SK-N-DZ (cell line): ENCODE results near the gene KCNH3.

ENCODE experiments used
- DNase-seq: peaks from one replicate; pipeline ENCODE4 v3.0.0-alpha.2; 2015; ENCODE audit warnings: low spot score

Gene KCNH3

GRCh38 chr12:49562233-49562632 is 23.4 kb downstream of the KCNH3 start:
- DNase-seq, result no peak

DNA sequence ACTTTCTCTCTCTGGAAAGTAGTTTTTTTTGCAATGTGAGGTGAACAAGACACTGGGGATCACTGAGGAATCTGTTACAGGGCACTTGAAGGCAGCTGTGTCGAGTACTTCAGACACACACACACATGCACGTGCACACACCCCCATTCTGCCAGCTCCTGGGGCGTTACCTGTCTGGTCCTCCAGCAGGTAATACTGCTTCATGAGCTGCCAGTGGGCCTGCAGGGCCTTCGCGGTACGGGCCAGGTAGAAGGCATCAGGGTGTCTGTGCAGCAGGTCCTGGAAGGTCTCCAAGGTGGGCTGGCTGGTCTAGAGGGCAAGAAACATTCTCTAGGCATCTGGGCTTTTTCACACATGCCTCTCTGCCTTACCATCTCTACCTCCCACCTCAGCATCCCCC is 24.0 kb downstream of the KCNH3 start:
- no peak for DNase-seq

- no peak for DNase-seq
Observed at GRCh38 chr12:49563951-49564685, 25.3 kb downstream of the KCNH3 start.

DNA sequence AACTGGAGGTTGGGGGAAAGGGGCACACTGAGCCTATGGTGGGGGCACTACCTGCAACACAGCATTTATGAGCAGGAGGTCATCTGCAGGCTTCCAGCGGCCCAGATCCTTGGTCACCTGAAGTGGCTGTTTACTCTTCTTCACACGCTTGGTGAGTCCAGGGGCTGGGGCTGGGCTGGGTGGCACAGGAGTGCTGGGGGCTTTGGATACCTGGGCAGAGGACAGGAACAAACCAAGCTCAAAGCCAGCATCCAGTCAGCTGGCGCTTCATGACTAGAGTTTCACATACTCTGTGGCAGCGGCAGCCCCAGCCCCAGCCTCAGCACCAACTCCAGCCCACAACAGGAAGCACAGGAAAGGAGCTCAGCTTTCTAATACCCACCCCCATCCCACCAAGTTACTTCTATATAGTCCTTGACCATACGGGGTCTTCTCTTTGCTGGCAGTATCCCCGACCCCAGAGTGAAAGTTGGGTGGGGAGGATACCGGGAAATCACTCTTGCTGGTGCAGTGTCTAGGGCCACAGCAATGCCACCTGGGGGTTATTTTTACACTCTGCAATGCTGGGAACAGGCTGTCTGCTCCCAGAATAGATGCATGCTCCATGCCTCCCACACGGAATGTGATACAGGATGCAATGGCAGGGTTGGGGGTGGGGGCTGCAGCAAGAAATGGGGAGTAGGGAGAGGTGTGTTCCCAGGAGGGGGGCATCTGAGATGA is 26.0 kb downstream of the KCNH3 start:
- no peak for DNase-seq

- no peak for DNase-seq
Observed at GRCh38 chr12:49565406-49566265, 26.8 kb downstream of the KCNH3 start.

GRCh38 chr12:49566361-49566760 is 27.5 kb downstream of the KCNH3 start:
- DNase-seq, result no peak

DNA sequence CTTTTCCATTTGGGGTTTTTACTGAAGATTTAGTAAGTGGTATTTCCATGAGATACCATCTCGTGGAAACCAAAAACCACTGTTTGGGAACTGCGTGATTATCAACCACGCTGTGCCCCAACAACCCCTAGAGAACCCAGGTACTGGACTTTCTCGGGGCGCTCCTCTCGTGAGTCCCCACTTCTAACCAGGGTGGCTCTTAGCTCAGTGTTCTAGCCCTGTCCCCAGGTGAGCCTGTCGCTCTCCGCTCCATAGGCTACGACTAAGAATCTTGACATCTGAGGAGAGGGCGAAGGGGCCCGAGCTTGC is 28.4 kb downstream of the KCNH3 start:
- no peak for DNase-seq

GRCh38 chr12:49567611-49568441 is 29.0 kb downstream of the KCNH3 start, which contains the start of gene MCRS1:
TSS of gene MCRS1 (minus strand) at chr12:49568142. CDS start at chr12:49566731, 1,411 bp downstream.
- DNase-seq, result peak; percentile 96

GRCh38 chr12:49568442-49569162 is 29.8 kb downstream of the KCNH3 start:
- DNase-seq, result no peak

DNA sequence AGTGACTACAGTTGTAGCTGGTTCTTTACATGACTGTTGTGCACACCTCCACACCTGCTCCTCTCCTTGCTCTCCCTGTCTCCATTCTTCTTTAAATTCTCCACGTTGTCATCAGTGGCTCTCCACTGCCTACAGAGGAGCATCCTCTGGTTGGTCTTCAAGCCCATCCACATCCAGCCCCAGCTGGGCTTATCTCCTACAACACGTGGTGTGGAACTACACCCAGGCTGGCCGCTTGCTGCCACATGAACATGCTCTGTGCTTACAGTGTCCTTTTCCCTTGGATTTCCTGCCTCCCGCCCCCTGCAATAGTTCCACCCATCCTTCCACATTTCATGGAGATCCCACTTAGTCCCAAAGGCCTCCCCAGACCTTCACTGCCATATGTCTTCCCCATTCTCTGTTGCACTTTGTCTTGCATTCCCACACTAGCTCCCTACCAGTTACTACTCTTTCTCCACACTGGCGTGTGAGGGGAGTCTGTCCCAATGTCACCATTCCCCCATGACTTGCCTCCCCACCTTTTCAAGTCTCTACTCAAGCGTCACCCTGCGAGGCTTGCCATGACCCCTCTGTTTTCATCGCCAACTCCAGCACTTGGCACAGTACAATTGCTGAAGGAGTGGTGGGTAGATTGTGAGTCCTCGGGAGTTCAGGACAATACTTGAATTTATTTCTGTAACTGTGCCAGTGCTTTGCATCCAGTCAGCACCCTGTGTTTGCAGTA is 38.9 kb downstream of the KCNH3 start:
- DNase-seq, result no peak

GRCh38 chr12:49578471-49579112 is 39.8 kb downstream of the KCNH3 start:
- no peak for DNase-seq

DNA sequence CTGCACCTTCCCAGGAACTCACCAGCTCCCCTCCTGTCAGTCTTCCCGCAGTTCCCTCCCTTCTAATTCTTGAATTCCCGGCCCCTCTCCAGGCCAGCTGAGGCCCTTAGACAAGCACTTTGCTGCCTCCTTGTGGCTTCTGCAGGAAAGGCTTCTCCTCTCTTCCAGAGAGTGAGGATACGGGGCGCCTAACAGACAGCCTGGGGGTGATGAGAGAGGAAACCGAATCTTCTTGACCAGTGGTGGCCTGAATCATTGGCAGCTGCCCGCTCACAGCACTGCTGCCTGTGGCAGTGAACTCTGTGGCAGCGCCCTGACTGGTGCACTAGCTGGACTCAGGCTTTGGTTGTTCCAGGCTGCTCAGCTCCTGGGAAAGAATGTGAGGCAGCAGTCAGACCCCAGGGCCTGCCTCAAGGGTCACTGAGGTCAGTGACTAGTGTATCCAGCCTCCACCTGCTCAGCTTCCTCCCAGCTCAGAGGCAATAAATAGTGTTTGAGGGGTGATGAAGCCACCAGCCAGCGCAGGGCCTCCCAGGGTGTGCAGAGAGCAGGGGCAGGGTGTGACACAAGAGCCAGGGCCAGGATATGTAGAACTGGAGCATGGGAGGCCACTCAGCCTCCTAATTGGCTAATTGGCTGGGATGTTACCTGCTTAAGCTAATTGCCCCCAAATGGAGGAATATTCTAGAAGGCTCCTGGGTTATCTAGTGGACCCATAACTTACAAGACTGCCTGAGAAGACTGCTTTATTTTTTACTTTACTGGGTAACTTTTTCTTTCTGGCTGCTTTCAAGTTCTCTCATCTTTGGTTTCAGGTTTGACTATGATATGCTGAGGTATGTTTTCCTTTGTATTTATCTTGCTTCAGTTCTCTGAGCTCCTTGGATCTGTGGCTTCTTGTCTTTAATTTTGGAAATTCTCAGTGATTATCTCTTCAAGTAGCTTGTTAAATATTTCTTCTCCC is 42.0 kb downstream of the KCNH3 start:
- peak; percentile 87 for DNase-seq

DNA sequence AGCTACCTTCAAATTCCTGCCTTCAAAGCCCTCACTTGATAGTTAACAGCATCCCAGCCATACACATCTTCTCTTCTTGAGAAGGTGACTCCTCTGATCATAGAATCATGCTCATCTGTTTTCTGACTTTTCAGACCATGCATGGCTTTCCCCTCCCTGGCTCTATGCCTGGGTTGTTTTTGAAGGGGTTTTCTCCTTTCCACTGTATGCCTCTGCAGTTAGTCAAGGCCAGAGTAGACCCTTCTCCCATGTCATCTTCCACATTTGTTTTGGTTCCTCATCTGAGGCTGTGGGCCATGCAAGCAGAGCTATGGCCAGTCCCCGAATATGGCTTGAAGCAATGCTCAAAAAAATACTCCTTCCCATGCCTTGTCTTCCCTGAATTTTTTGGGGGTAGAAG is 43.4 kb downstream of the KCNH3 start:
- no peak for DNase-seq

GRCh38 chr12:49582850-49583249 is 44.0 kb downstream of the KCNH3 start:
- no peak for DNase-seq

- peak; percentile 82 for DNase-seq
Observed at GRCh38 chr12:49583366-49584094, 44.7 kb downstream of the KCNH3 start.

- no peak for DNase-seq
Observed at GRCh38 chr12:49584591-49584990, 45.8 kb downstream of the KCNH3 start.
